K562 (cell line): Measurements from ENCODE around the gene SS18L1. TPM values are rescaled to one million over a fixed set of nuclear protein-coding genes. Genes with fewer than 3 reads are reported as not detected.

Experiments used
- BCLAF1 ChIP-seq, 2 experiments: fragments of 450-650 bp in 1 of 2; IDR thresholded peaks; 2 replicates each; pipeline ENCODE4 v1.6.1; 2011 to 2017; ENCODE audit warnings: low read depth in 2 of 2, antibody characterized with exemption in 1 of 2, borderline replicate concordance in 1 of 2, low read length in 1 of 2, mild to moderate bottlenecking in 1 of 2, mixed read lengths in 1 of 2; ENCODE audit not compliant: control insufficient read depth in 1 of 2
- ELK1 ChIP-seq: sonication (generic); formaldehyde crosslinking; IDR thresholded peaks from 2 replicates; pipeline ENCODE4 v1.8.1; 2022; ENCODE audit warnings: missing genetic modification reagents
- PBX2 ChIP-seq, 2 experiments: IDR thresholded peaks in 1 of 2; conservative IDR thresholded peaks in 1 of 2; 2 replicates each; pipeline ENCODE4 v1.6.1; 2016; ENCODE audit warnings: low read depth in 2 of 2, mild to moderate bottlenecking in 1 of 2, missing compliant biosample characterization in 1 of 2, missing genetic modification characterization in 1 of 2, moderate library complexity in 1 of 2
- PHF8 ChIP-seq: fragments of 200-600 bp; sonication (generic); IDR thresholded peaks from 2 replicates; pipeline ENCODE4 v1.6.1; 2012; ENCODE audit warnings: mixed run types, mild to moderate bottlenecking, inconsistent platforms, low read length, moderate library complexity, borderline replicate concordance
- POLR2H ChIP-seq: IDR thresholded peaks from 2 replicates; pipeline ENCODE4 v1.6.1; 2016; ENCODE audit warnings: missing genetic modification characterization, low read depth, mild to moderate bottlenecking, control low read depth, missing compliant biosample characterization, moderate library complexity
- PPARD ChIP-seq: fragments of 250-450 bp; sonication (Bioruptor Pico); IDR thresholded peaks from 2 replicates; pipeline ENCODE4 v1.8.0; 2022; ENCODE audit warnings: inconsistent platforms, mild to moderate bottlenecking, moderate library complexity
- SRF ChIP-seq, 2 experiments: fragments of 250-450, 450-650 bp in 1 of 2; sonication (Bioruptor Pico) in 1 of 2; sonication (generic) in 1 of 2; formaldehyde crosslinking; IDR thresholded peaks; 2 replicates each; pipeline versions ENCODE4 v1.5.0 to v1.5.1; 2020 to 2022; ENCODE audit warnings: mild to moderate bottlenecking in 1 of 2, missing genetic modification reagents in 1 of 2
- TOE1 ChIP-seq, 2 experiments: fragments of 450-650 bp in 1 of 2; sonication (generic) in 1 of 2; formaldehyde crosslinking in 1 of 2; IDR thresholded peaks; 2 replicates each; pipeline versions ENCODE4 v1.7.1 to v1.8.0; 2016 to 2022; ENCODE audit warnings: borderline replicate concordance in 2 of 2, mild to moderate bottlenecking in 2 of 2, antibody characterized with exemption in 1 of 2, inconsistent platforms in 1 of 2, low read depth in 1 of 2, missing genetic modification reagents in 1 of 2, moderate library complexity in 1 of 2
- ZNF217 ChIP-seq: sonication (generic); formaldehyde crosslinking; IDR thresholded peaks from 2 replicates; pipeline ENCODE4 v1.8.0; 2022; ENCODE audit warnings: mild to moderate bottlenecking, missing genetic modification reagents
- polyA plus RNA-seq, 8 experiments: library from polyadenylated mRNA; depleted of rRNA in 4 of 8; stranded (reverse) in 5 of 8; unstranded in 3 of 8; fragments of >200 nt; fragmentation: Nextera tagmentation in 2 of 8; fragmentation: Illumina TruSeq in 1 of 8; extraction: Ambion mirVana in 2 of 8; extraction: Trizol in 1 of 8; gene quantifications; 2 replicates each; pipeline versions ENCODE4 v1.2.1 to v1.2.3, GENCODE V29; 2011 to 2014; ENCODE audit warnings: inconsistent platforms in 1 of 8, missing spikeins in 1 of 8
- total RNA-seq, 7 experiments: library from RNA; depleted of rRNA in 6 of 7; stranded (reverse); fragments of >200 nt in 6 of 7; fragmentation: Illumina TruSeq in 2 of 7; extraction: Trizol in 2 of 7; gene quantifications; 2 replicates each; pipeline versions ENCODE4 v1.2.1 to v1.2.3, GENCODE V29; 2011 to 2021; ENCODE audit warnings: low replicate concordance in 1 of 7
- TF ChIP-seq, protein P1 (sequence below): fragments of 150-350 bp; IDR thresholded peaks from 2 replicates; pipeline ENCODE4 v1.6.1; 2014; ENCODE audit warnings: low read depth, mild to moderate bottlenecking, low read length, borderline replicate concordance
- TF ChIP-seq, protein P2 (sequence below): fragments of 200-800 bp; sonication (Bioruptor generic); IDR thresholded peaks from 2 replicates; pipeline ENCODE4 v1.6.1; 2017; ENCODE audit warnings: missing genetic modification characterization, missing compliant biosample characterization

Gene SS18L1
- total and polyA plus RNA-seq, 9 of the 15 experiments (the other 6 are each of a cell fraction or from before 2014, with no cell fraction given): 2.7 to 28.3 (median 15.1) TPM

- TF ChIP-seq, protein P1, sequence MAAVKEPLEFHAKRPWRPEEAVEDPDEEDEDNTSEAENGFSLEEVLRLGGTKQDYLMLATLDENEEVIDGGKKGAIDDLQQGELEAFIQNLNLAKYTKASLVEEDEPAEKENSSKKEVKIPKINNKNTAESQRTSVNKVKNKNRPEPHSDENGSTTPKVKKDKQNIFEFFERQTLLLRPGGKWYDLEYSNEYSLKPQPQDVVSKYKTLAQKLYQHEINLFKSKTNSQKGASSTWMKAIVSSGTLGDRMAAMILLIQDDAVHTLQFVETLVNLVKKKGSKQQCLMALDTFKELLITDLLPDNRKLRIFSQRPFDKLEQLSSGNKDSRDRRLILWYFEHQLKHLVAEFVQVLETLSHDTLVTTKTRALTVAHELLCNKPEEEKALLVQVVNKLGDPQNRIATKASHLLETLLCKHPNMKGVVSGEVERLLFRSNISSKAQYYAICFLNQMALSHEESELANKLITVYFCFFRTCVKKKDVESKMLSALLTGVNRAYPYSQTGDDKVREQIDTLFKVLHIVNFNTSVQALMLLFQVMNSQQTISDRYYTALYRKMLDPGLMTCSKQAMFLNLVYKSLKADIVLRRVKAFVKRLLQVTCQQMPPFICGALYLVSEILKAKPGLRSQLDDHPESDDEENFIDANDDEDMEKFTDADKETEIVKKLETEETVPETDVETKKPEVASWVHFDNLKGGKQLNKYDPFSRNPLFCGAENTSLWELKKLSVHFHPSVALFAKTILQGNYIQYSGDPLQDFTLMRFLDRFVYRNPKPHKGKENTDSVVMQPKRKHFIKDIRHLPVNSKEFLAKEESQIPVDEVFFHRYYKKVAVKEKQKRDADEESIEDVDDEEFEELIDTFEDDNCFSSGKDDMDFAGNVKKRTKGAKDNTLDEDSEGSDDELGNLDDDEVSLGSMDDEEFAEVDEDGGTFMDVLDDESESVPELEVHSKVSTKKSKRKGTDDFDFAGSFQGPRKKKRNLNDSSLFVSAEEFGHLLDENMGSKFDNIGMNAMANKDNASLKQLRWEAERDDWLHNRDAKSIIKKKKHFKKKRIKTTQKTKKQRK: no peak
- TF ChIP-seq BCLAF1 (IDR thresholded peaks at IDR 0.05; ENCODE audit: borderline replicate concordance in 1 of 2, control insufficient read depth in 1 of 2, low read depth in 2 of 2, low read length in 1 of 2) (no peak), POLR2H (tag) (no peak), PHF8 (peak; percentile 46; the same call in 1 of the 2 replicates), ELK1 (CRISPR knock-in tag) (no peak), PBX2 (CRISPR knock-in tag; IDR thresholded peaks at IDR 0.05; ENCODE audit: low read depth) (no peak), PBX2 (tag; conservative IDR thresholded peaks at IDR 0.05; ENCODE audit: low read depth) (no peak), TOE1 (IDR thresholded peaks at IDR 0.05; ENCODE audit: borderline replicate concordance) (0 out of 2 replicates have a peak, but pooled peaks have one; percentile 27), TOE1 (CRISPR knock-in tag; IDR thresholded peaks at IDR 0.05; ENCODE audit: borderline replicate concordance, low read depth) (no peak), PPARD (CRISPR knock-in tag) (no peak), ZNF217 (CRISPR knock-in tag) (no peak), SRF (CRISPR knock-in tag; IDR thresholded peaks at IDR 0.05) (peak in 1 of 2 experiments; percentile 19; a peak in 1 of 4 replicates)
- TF ChIP-seq, protein P2, sequence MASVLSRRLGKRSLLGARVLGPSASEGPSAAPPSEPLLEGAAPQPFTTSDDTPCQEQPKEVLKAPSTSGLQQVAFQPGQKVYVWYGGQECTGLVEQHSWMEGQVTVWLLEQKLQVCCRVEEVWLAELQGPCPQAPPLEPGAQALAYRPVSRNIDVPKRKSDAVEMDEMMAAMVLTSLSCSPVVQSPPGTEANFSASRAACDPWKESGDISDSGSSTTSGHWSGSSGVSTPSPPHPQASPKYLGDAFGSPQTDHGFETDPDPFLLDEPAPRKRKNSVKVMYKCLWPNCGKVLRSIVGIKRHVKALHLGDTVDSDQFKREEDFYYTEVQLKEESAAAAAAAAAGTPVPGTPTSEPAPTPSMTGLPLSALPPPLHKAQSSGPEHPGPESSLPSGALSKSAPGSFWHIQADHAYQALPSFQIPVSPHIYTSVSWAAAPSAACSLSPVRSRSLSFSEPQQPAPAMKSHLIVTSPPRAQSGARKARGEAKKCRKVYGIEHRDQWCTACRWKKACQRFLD (CRISPR knock-in tag): 0 out of 2 replicates have a peak, but pooled peaks have one; percentile 48
Observed at GRCh38 chr20:62120990-62121775, 22.4 kb upstream of the SS18L1 start (continued).
